Panc1 (cell line): ENCODE measurements around the gene CAV3. TPM values are rescaled to one million over a fixed set of nuclear protein-coding genes. Genes with fewer than 3 reads are reported as not detected.

Experiments
- ATAC-seq: fragments of 200-7000 bp; cut with Tn5 transposase; 2 replicates; pipeline ENCODE4 v1.9.1; 2020; ENCODE audit warnings: mild to moderate bottlenecking, moderate library complexity
- BruUV-seq: library from RNA; stranded (reverse); fragments of 400-500 nt; replicated peaks from 2 replicates; lab custom pipeline; 2021; lab: Mats Ljungman, UMichigan
- CTCF ChIA-PET: fragments of 300-600 bp; sonication (Branson Sonifier 250); formaldehyde crosslinking; loops from one replicate; lab custom pipeline; 2022; ENCODE audit warnings: antibody characterized with exemption; lab: Charles Lee
- POLR2A ChIA-PET: fragments of 300-600 bp; sonication (Branson Sonifier 250); formaldehyde crosslinking; loops from one replicate; lab custom pipeline; 2022; ENCODE audit warnings: antibody characterized with exemption; lab: Charles Lee
- DNase-seq: peaks from one replicate; pipeline ENCODE4 v3.0.0-alpha.2; 2010; ENCODE audit warnings: low read depth, low spot score
- H3K27ac ChIP-seq: 2 replicates; pipeline ENCODE4 v1.5.1; 2011; ENCODE audit warnings: mild to moderate bottlenecking, low read length, inconsistent platforms
- H3K27me3 ChIP-seq: fragments of 200-500 bp; sonication (Bioruptor generic); 2 replicates; pipeline ENCODE4 v1.6.0; 2014; ENCODE audit warnings: low read length, inconsistent platforms; ENCODE audit not compliant: control insufficient read depth, insufficient read depth
- H3K36me3 ChIP-seq: fragments of 200-500 bp; sonication (Bioruptor generic); 2 replicates; pipeline ENCODE4 v1.5.1; 2014; ENCODE audit warnings: inconsistent platforms, mild to moderate bottlenecking, low read length, moderate library complexity; ENCODE audit not compliant: control insufficient read depth, insufficient read depth
- H3K4me1 ChIP-seq: 2 replicates; pipeline ENCODE4 v1.5.1; 2011; ENCODE audit warnings: inconsistent platforms, mild to moderate bottlenecking, low read length, moderate library complexity; ENCODE audit not compliant: control insufficient read depth, insufficient read depth
- H3K4me3 ChIP-seq, 2 experiments: 2 replicates each; pipeline ENCODE4 v1.5.1; 2011 to 2012; ENCODE audit warnings: low read depth in 2 of 2, low read length in 2 of 2, mild to moderate bottlenecking in 2 of 2, inconsistent platforms in 1 of 2, moderate library complexity in 1 of 2
- H3K9me3 ChIP-seq: fragments of 200-500 bp; sonication (Bioruptor generic); 2 replicates; pipeline ENCODE4 v1.5.1; 2014; ENCODE audit warnings: low read depth, mild to moderate bottlenecking, inconsistent platforms, low read length, moderate library complexity; ENCODE audit not compliant: control insufficient read depth, insufficient read depth
- CTCF ChIP-seq: fragments of 450-650 bp; IDR thresholded peaks from 2 replicates; pipeline ENCODE4 v1.5.1; 2017; ENCODE audit warnings: mild to moderate bottlenecking
- POLR2AphosphoS5 ChIP-seq: IDR thresholded peaks from 2 replicates; pipeline ENCODE4 v1.6.1; 2012; ENCODE audit warnings: mild to moderate bottlenecking, low read depth, low read length, moderate library complexity
- REST ChIP-seq, 2 experiments: IDR thresholded peaks; 2 replicates each; pipeline ENCODE4 v1.6.1; 2011 to 2012; ENCODE audit warnings: low read depth in 2 of 2, control low read depth in 1 of 2, low read length in 1 of 2, mild to moderate bottlenecking in 1 of 2, moderate library complexity in 1 of 2; ENCODE audit not compliant: insufficient read depth in 1 of 2
- SIN3A ChIP-seq: IDR thresholded peaks from 2 replicates; pipeline ENCODE4 v1.6.1; 2012; ENCODE audit warnings: low read depth, mild to moderate bottlenecking, low read length, moderate library complexity, borderline replicate concordance; ENCODE audit not compliant: insufficient read depth
- TCF7L2 ChIP-seq: IDR thresholded peaks from 2 replicates; pipeline ENCODE4 v1.6.1; 2011; ENCODE audit warnings: mild to moderate bottlenecking, low read depth, low read length, inconsistent platforms
- in situ Hi-C: cut with HindIII; loops from 2 replicates; pipeline ENCODE4 v1.10.0; 2016; ENCODE audit warnings: low sequenced_read_pairs, low pct_unique_long_range_greater_than_20kb
- intact Hi-C: fragments of 100-400 bp; cut with micrococcal nuclease; formaldehyde crosslinking; loops from one replicate; pipeline ENCODE4 v1.10.0; 2022; ENCODE audit not compliant: unreplicated experiment
- total RNA-seq: library from RNA; stranded (reverse); gene quantifications from one replicate; pipeline ENCODE4 v1.2.1, GENCODE V29; 2021; ENCODE audit not compliant: unreplicated experiment

CAV3 gene
- total RNA-seq, 1 experiment from 2014 or later, result not detected

GRCh38 chr3:8776406-8776805 lies 42.8 kb downstream of the CAV3 start:
- no peak overlapping the region for H3K27ac ChIP-seq
- TF ChIP-seq POLR2AphosphoS5 (no peak), REST (IDR thresholded peaks at IDR 0.05; ENCODE audit: insufficient read depth in 1 of 2, low read depth in 2 of 2, low read length in 1 of 2) (no peak), CTCF (no peak), TCF7L2 (no peak), SIN3A (no peak)
- CTCF ChIA-PET, result no interaction called here
- no peak for ATAC-seq
- in situ Hi-C loops, result no loop called here
- no peaks in the 10 kb centered on the region for H3K9me3 ChIP-seq
- intact Hi-C loops, result no loop called here
- no peak for DNase-seq
- H3K4me3 ChIP-seq, result no peak overlapping the region
- POLR2A ChIA-PET, result no interaction called here
- no peaks in the 10 kb centered on the region for H3K27me3 ChIP-seq
- no TSS peak for BruUV-seq
- no peaks in the 10 kb centered on the region for H3K36me3 ChIP-seq
- no peaks in the 10 kb centered on the region; the same call in 1 of the 2 replicates for H3K4me1 ChIP-seq

- ATAC-seq (no peak), DNase-seq (no peak)
- no peak overlapping the region for H3K27ac ChIP-seq
- TF ChIP-seq POLR2AphosphoS5 (no peak), REST (IDR thresholded peaks at IDR 0.05; ENCODE audit: insufficient read depth in 1 of 2, low read depth in 2 of 2, low read length in 1 of 2) (no peak)
- BruUV-seq, result no TSS peak
- intact Hi-C loops, result no loop called here
- ChIA-PET CTCF (no interaction called here), POLR2A (no interaction called here)
- no peak overlapping the region for H3K4me3 ChIP-seq
- in situ Hi-C loops, result no loop called here
- no peaks in the 10 kb centered on the region; the same call in 1 of the 2 replicates for H3K4me1 ChIP-seq
- no peaks in the 10 kb centered on the region for H3K27me3 ChIP-seq
- H3K36me3 ChIP-seq, result no peaks in the 10 kb centered on the region
- H3K9me3 ChIP-seq, result no peaks in the 10 kb centered on the region
Observed at GRCh38 chr3:8777201-8777977, 43.8 kb downstream of the CAV3 start.
